GM18909 (cell line): ENCODE results near the gene ENTPD1.
"Not testable (repeated sequence)": the region's sequence is repeated elsewhere in the genome, so short reads cannot be mapped to it uniquely, and the experiment has no call there.

ENCODE experiments used
- ATAC-seq: cut with Tn5 transposase; IDR thresholded peaks from one replicate; pipeline ENCODE4 v1.9.1; 2021; ENCODE audit warnings: mild to moderate bottlenecking; ENCODE audit not compliant: unreplicated experiment, poor library complexity

The ENTPD1 gene

GRCh38 chr10:95793401-95794045, 37.6 kb downstream of the ENTPD1 start:
- ATAC-seq = peak; percentile 41

- ATAC-seq = no peak
Observed at GRCh38 chr10:95794195-95794594, 38.2 kb downstream of the ENTPD1 start.

DNA sequence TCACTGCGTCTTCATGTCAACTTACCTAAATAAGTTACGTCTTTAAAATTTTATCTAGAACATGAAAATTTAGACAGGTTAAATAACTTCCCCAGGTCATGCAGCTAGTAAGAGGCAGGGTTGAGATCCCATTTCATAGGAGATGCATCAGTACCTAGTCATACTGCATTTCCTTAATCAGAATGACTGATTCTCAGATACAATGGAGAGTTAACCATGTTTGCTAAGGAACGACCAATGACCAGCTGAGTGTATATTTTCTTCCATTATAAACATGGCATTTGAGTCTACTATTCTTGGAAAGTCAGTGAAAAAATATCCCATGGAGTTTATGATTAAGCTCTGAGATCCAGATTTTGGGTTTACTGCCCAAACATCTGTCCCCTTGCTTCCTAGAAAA, 39.6 kb downstream of the ENTPD1 start:
- no peak for ATAC-seq

DNA sequence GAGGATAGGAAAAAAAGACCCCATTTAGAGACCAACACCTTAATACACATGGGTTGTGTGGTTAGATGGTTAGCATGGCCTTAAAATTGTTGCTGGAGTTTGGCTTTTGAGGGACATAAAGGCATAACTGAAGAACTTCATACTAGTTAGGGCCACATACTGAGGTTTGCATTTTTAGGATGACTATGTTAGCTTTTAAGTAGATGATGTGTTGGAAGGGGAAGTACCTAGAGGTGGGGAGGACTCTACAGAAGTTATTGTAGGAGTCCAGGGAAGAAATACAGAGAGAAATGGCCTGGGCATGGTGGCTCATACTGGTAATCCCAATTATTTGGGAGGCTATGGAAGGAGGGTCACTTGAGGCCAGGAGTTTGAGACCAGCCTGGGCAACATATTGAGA, 40.5 kb downstream of the ENTPD1 start:
- ATAC-seq = no peak

GRCh38 chr10:95798096-95798855, 42.3 kb downstream of the ENTPD1 start:
- no peak for ATAC-seq

GRCh38 chr10:95800286-95800685, 44.3 kb downstream of the ENTPD1 start:
- not testable (repeated sequence) for ATAC-seq

- ATAC-seq = not testable (repeated sequence)
Observed at GRCh38 chr10:95806687-95807380, 50.9 kb downstream of the ENTPD1 start.

DNA sequence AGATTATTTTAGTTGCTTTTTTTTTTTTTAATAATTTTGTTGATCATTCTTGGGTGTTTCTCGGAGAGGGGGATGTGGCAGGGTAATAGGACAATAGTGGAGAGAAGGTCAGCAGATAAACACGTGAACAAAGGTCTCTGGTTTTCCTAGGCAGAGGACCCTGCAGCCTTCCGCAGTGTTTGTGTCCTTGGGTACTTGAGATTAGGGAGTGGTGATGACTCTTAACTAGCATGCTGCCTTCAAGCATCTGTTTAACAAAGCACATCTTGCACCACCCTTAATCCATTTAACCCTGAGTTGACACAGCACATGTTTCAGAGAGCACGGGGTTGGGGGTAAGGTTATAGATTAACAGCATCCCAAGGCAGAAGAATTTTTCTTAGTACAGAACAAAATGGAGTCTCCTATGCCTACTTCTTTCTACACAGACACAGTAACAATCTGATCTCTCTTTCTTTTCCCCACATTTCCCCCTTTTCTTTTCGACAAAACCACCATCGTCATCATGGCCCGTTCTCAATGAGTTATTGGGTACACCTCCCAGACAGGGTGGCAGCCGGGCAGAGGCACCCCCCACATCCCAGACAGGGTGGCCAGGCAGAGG, 52.8 kb downstream of the ENTPD1 start:
- not testable (repeated sequence) for ATAC-seq

- ATAC-seq = no peak
Observed at GRCh38 chr10:95809370-95810197, 53.6 kb downstream of the ENTPD1 start.

DNA sequence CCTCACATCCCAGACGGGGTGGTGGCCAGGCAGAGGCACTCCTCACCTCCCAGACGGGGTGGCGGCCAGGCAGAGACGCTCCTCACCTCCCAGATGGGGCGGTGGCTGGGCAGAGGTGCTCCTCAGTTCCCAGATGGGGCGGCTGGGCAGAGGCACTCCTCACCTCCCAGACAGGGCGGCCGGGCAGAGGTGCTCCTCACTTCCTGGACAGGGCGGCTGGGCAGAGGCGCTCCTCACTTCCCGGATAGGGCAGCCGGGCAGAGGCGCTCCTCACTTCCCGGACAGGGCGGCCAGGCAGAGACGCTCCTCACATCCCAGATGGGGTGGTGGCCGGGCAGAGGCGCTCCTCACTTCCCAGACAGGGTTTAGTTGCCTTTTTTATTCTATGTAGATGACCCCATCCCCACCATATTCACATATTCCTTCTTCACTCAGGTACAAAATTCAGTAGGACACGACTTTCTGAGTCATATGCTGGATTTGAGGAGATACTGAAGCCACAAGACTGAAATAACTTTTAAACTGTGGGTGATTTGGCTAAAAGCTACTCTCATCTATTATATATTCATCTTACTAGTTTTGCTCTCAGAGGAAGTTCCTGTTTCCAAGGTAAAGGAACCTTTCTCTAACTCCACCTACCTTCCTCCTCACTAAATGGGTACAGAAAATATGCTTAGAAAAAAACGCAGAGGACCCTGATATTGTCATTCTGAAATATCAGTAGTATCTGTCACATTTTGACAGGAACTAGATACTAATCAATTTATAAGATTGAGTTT, 54.4 kb downstream of the ENTPD1 start:
- no peak for ATAC-seq

- ATAC-seq = no peak
Observed at GRCh38 chr10:95813054-95813685, 57.2 kb downstream of the ENTPD1 start.

GRCh38 chr10:95814011-95814727, 58.2 kb downstream of the ENTPD1 start:
- no peak for ATAC-seq

DNA sequence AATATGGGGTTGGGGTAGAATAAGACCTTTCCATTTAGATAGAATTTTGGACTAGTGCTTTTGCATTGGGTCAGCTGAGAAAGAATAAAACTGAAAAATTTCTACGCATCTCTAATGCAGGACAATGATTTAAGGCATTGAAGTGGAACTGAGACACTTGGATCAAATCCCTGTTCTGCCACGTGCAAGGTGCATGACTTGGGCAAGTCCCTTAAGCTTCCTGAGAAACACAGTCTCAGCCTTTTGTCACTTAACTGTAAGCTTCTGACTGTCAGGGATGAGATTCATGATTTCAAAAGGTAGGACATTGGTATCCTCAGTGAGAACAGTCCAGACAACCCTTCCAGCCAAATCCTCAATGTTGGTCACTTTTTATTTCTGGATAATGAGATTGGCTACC, 59.2 kb downstream of the ENTPD1 start:
- ATAC-seq = no peak

DNA sequence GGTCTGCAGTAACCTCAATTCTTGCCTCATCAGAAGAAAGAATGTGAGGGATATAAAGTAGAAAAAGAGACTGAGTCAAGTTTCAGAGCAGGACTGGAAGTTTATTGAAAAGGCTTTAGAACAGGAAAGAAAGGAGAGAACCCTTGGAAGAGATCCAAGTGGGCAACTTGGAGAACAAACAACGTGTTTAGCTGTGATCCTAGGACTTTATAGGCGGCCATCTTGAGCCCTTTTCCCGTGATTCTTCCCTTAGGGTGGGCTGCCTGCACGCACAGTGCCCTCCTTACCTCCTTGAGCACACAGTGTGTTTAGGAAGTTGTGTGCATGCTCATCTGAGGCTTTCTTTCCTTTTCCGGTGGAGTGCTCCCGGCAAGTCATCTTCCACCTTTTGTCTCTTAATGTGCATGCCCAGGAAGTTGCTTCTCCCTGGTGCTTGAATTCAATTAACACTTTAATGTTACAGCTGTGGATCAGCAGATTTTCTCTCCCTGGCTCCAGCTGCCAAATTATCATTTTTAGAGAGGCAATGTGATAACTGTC, 59.8 kb downstream of the ENTPD1 start:
- no peak for ATAC-seq

DNA sequence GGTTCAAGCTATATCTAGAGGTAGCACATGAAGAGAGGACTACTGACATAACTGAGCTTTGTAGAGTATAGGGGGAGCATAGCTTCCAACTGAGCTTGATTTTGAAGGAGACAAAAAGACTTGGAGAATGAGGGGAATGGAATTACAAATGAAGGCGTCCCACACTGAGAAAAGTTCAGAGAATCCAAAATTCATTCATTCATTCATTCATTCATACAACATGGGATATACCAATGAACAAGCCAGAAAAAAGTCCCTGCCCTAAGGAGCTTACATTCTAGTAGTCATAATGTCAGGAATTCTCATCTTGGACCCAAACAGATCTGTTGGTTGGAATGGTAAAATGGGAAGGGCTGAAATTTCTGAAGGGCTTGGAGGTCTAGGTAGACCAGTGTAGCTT, 62.0 kb downstream of the ENTPD1 start:
- no peak for ATAC-seq

DNA sequence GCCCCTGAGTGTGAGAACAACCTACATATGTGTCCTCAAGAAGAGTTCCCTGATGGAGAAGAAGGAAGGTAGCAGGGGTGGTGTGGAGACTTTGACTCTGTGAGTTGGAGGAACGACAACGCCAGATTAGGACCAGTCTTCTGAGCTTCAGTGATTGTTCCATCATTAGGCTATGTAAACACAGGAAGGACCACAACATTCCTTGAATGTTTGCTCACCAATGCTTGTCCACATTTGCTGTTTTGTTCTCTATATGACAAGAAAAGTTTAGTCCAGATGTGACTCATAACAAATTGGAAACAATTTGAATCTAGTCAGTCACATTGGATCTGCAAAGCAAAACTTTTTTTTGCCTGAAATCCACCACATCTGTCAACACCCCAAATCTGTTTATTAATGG, 62.7 kb downstream of the ENTPD1 start:
- ATAC-seq = no peak

- no peak for ATAC-seq
Observed at GRCh38 chr10:95819620-95820329, 63.8 kb downstream of the ENTPD1 start.
